GM23248 (cell line): ENCODE results near the gene TMEM266.

ENCODE experiments used
- EZH2 ChIP-seq: fragments of 200-600 bp; sonication (generic); IDR thresholded peaks from 2 replicates; pipeline ENCODE4 v1.6.1; 2018; ENCODE audit warnings: antibody characterized with exemption, mild to moderate bottlenecking; ENCODE audit not compliant: insufficient read depth, poor library complexity, severe bottlenecking
- EZH2phosphoT487 ChIP-seq: fragments of 200-600 bp; sonication (generic); IDR thresholded peaks from 2 replicates; pipeline ENCODE4 v1.6.1; 2018; ENCODE audit warnings: antibody characterized with exemption, moderate library complexity, mild to moderate bottlenecking, low read depth; ENCODE audit not compliant: insufficient read depth

GRCh38 chr15:76059320-76060117 is at the start of gene TMEM266:
- no peak for TF ChIP-seq EZH2
- TF ChIP-seq EZH2phosphoT487, result no peak
